Ecto neural progenitor cell (in vitro differentiated cells): Measurements from ENCODE around the gene POLR2L.

Experiments
- DNase-seq: peaks from one replicate; pipeline ENCODE4 v3.0.0-alpha.2; 2018; ENCODE audit warnings: low spot score

The POLR2L gene

GRCh38 chr11:794013-794765 lies 48.1 kb downstream of the POLR2L start:
- no peak for DNase-seq

- no peak for DNase-seq
Observed at GRCh38 chr11:793556-793955, 48.8 kb downstream of the POLR2L start.

GRCh38 chr11:792873-793272 lies 49.5 kb downstream of the POLR2L start:
- DNase-seq, result no peak

GRCh38 chr11:792535-792821 lies 49.9 kb downstream of the POLR2L start:
- no peak for DNase-seq

DNA sequence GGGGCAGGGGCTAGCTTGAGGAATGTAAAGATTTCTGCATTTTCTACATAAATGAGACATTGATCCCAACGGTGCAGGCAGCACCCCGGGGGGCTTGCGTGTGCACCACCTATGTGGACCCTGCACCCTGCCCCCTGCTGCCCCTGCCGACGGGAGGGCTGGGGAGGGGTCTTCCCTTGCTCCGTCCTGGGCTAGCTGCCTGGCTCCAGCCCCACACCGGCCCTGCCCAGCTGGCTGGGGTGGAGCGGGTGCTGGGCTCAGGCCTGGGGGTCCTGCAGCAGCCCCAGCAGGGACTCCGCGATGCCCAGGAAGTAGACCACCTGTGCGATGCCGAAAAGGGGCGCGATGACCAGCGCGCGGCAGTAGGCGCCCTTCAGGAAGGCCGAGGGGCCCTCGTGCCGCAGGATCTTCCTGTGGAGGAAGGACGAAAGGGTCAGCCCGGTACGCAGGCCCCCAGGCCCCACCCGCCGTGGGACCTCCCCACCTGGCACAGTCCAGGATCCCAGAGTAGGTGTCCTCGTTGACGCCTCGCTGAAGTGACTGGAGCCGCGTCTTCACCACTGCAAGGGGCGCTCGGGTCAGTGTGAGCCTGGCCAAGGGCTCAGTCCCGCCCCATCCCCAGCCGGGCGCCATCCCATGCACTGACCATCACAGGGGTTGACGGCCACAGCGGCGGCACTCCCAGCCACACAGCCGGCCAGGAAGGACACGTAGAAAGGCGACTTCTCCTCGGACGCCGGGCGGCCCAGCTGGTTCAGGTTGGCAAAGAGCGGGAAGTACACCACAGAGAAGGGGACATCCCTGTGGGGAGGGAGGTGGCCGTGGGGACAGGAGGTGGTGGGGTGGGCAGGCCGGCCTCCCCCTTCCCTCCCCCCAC lies 50.4 kb downstream of the POLR2L start:
- DNase-seq, result no peak

DNA sequence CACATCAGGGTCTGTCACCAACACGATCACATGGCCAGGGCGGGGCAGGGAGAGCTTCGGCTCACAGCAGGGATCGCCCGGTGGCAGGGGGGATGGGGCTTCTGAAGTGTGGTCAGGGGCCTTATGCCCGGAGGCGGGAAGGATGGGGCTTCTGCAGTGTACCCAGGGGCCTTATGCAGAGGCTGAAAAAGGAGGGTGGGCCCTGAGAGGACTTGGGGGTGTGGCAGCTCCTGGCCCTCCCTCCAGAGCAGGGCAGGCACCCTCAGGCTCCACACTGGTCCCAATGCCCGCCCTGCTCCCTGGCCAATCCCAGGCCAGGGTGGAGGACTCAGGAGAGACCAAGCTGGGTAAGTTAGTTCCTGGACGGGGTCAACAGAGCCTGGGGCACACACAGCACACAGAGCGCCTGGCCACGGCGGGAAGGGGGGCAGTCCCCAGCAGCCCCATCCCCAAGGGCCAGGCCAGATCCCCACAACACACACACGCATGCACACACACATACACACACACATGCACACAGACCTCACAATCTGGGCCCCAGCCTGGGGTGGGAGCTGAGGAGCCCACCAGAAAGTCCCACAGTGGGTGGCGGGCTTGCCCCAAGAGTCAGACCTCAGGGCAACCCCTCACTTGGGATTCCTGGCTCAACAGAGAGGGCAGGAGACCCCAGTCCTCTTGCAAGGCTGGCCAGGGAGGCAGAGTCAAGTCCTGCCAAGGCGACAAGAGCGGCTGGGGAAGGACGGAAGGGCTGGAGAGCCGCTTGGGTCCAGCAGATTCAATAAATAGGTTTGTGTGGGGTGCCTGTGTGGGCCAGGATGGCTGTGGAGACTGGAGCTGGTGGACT lies 51.4 kb downstream of the POLR2L start:
- no peak for DNase-seq

GRCh38 chr11:789943-790342 lies 52.4 kb downstream of the POLR2L start, which contains the start of gene CEND1:
CEND1 (minus strand) TSS chr11:790090; CDS start chr11:788576, 1,514 bp downstream.
- no peak for DNase-seq
